ENCODE results near the gene RCAN2. TPM values are rescaled to one million over a fixed set of nuclear protein-coding genes. Genes with fewer than 3 reads are reported as not detected.

RCAN2 gene
- total RNA-seq, 2 experiments from 2014 or later = not detected

DNA sequence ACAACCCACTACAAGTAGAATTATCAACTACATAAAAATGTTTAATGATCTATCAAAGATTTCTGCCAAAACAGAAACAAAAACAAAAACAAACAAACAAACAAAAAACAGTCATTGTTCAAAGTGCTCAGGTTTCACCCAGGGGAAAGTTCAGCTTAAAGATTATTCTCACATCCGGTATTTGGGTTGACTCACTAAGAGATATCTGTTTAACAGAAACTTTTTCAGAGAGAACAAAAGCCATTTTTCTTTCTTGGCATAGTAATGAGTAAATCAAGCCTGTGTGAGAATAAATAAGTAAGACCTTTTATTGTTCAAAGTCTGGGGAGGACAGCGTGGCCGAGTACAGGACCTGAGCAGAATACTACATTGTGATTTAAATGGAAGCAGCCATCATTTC lies 143.6 kb downstream of the RCAN2 start:
- CTCF ChIA-PET (ENCODE audit: unreplicated experiment) = no interaction called here
- DNase-seq (ENCODE audit: low spot score) = no peak

DNA sequence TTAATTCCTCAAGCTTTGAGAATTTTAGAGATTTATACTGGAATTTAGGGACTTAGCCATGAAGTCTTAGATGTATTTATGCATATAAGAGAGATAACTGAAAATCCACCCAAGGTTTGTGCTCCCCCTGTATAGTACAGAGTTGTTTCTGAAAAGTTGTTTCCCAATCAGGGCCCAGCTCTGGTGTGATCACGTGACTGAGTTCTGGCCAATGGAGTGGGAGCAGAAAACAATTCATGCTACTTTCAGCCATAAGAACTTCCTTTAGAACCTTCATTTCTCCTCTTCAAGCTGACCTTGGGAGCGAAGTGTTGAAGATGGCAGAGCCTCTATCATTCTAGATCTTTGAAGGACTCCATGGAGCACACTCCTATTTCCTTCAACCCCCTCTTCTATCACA lies 151.0 kb downstream of the RCAN2 start:
- no peak overlapping the region for H3K4me2 ChIP-seq (ENCODE audit: low read length)
- TF ChIP-seq EZH2phosphoT487 (IDR thresholded peaks at IDR 0.05; ENCODE audit: borderline replicate concordance, low read depth, low read length) (no peak), CTCF (conservative IDR thresholded peaks at IDR 0.05; ENCODE audit: low read length) (no peak)
- H3K9me2 ChIP-seq (ENCODE audit: insufficient read depth, low read length) = no peaks in the 10 kb centered on the region
- intact Hi-C loops (cut with micrococcal nuclease; ENCODE audit: unreplicated experiment) = no loop called here
- no peaks in the 10 kb centered on the region for H3K36me3 ChIP-seq (ENCODE audit: insufficient read depth, low read length)
- H3K9me3 ChIP-seq (ENCODE audit: low read length) = no peaks in the 10 kb centered on the region
- H4K20me1 ChIP-seq (ENCODE audit: insufficient read depth, low read length) = no peaks in the 10 kb centered on the region
- H3K27ac ChIP-seq (ENCODE audit: low read depth, low read length, poor library complexity, severe bottlenecking) = no peak overlapping the region
- ChIA-PET POLR2A (no interaction called here), CTCF (ENCODE audit: unreplicated experiment) (no interaction called here)
- no peaks in the 10 kb centered on the region for H3K79me2 ChIP-seq (ENCODE audit: insufficient read depth, low read depth, low read length)
- 0 out of 2 replicates have a peak overlapping the region, but pooled peaks have one; percentile 1 for H2AFZ ChIP-seq (ENCODE audit: low read length)
- BruUV-seq (replicated peaks) = no TSS peak
- no peak overlapping the region for H3K4me3 ChIP-seq (ENCODE audit: low read depth, low read length, poor library complexity, severe bottlenecking)
- H3K4me1 ChIP-seq (ENCODE audit: insufficient read depth, low read length, poor library complexity, severe bottlenecking) = no peaks in the 10 kb centered on the region
- DNase-seq (ENCODE audit: low spot score) = no peak

More for the DNA sequence above, 143.6 kb downstream of the RCAN2 start:
- H3K9me3 ChIP-seq (ENCODE audit: low read length) = no peaks in the 10 kb centered on the region
- intact Hi-C loops (cut with micrococcal nuclease; ENCODE audit: unreplicated experiment) = no loop called here
- no peak overlapping the region for H3K27ac ChIP-seq (ENCODE audit: low read depth, low read length, poor library complexity, severe bottlenecking)
- H4K20me1 ChIP-seq (ENCODE audit: insufficient read depth, low read length) = no peaks in the 10 kb centered on the region
- no peak overlapping the region for H3K4me2 ChIP-seq (ENCODE audit: low read length)
- POLR2A ChIA-PET = interaction anchor here (0.5 kb wide), 1 partner anchor 373 kb away, joined by 3 read pairs; no protein-coding TSS in a partner anchor
- H2AFZ ChIP-seq (ENCODE audit: low read length) = no peak overlapping the region
- no peaks in the 10 kb centered on the region for H3K79me2 ChIP-seq (ENCODE audit: insufficient read depth, low read depth, low read length)
- TF ChIP-seq EZH2phosphoT487 (IDR thresholded peaks at IDR 0.05; ENCODE audit: borderline replicate concordance, low read depth, low read length) = no peak
- no peak for TF ChIP-seq CTCF (conservative IDR thresholded peaks at IDR 0.05; ENCODE audit: low read length)
- H3K9me2 ChIP-seq (ENCODE audit: insufficient read depth, low read length) = no peaks in the 10 kb centered on the region
- H3K4me1 ChIP-seq (ENCODE audit: insufficient read depth, low read length, poor library complexity, severe bottlenecking) = no peaks in the 10 kb centered on the region
- BruUV-seq (replicated peaks) = no TSS peak
- no peaks in the 10 kb centered on the region for H3K36me3 ChIP-seq (ENCODE audit: insufficient read depth, low read length)
- H3K4me3 ChIP-seq (ENCODE audit: low read depth, low read length, poor library complexity, severe bottlenecking) = no peak overlapping the region

DNA sequence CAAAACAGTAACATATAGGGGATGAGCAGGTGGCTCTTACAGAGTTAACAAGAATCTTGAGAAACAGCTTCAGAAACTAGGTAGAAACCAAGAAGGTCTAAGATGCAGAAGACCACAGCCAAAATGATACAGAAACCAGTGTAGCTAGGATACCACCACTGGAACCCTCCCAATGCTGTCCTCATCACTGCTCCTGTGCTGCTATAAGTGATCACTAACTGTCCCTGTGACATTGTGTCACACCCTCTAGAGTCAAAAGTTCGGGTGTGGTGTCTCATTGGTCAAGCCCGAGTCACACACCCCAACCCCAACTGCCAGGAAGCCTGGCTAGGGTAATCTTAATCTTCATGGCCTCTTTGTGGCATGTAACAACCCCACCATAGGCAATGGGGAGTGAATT lies 153.1 kb downstream of the RCAN2 start:
- Histone ChIP-seq H3K9me2 (ENCODE audit: insufficient read depth, low read length) (no peaks in the 10 kb centered on the region), H3K36me3 (ENCODE audit: insufficient read depth, low read length) (no peaks in the 10 kb centered on the region), H3K4me3 (ENCODE audit: low read depth, low read length, poor library complexity, severe bottlenecking) (no peak overlapping the region), H2AFZ (ENCODE audit: low read length) (no peak overlapping the region), H3K79me2 (ENCODE audit: insufficient read depth, low read depth, low read length) (no peaks in the 10 kb centered on the region), H4K20me1 (ENCODE audit: insufficient read depth, low read length) (no peaks in the 10 kb centered on the region), H3K4me2 (ENCODE audit: low read length) (no peak overlapping the region), H3K27ac (ENCODE audit: low read depth, low read length, poor library complexity, severe bottlenecking) (no peak overlapping the region), H3K9me3 (ENCODE audit: low read length) (no peaks in the 10 kb centered on the region), H3K4me1 (ENCODE audit: insufficient read depth, low read length, poor library complexity, severe bottlenecking) (no peaks in the 10 kb centered on the region)
- ChIA-PET CTCF (ENCODE audit: unreplicated experiment) (no interaction called here), POLR2A (interaction anchor here (1.3 kb wide), 1 partner anchor 44 kb away, joined by 3 read pairs; no protein-coding TSS in a partner anchor)
- TF ChIP-seq CTCF (conservative IDR thresholded peaks at IDR 0.05; ENCODE audit: low read length) (no peak), EZH2phosphoT487 (IDR thresholded peaks at IDR 0.05; ENCODE audit: borderline replicate concordance, low read depth, low read length) (no peak)
- DNase-seq (ENCODE audit: low spot score) = no peak
- BruUV-seq (replicated peaks) = no TSS peak
- intact Hi-C loops (cut with micrococcal nuclease; ENCODE audit: unreplicated experiment) = no loop called here

All from OCI-LY7 (cell line).